NCI-H1092 (cell line): Measurements from ENCODE around the gene MAPK8IP3.

ENCODE experiments used
- DNase-seq: peaks from one replicate; lab custom pipeline; 2025; lab: John Stamatoyannopoulos, UW

MAPK8IP3 gene, protein sequence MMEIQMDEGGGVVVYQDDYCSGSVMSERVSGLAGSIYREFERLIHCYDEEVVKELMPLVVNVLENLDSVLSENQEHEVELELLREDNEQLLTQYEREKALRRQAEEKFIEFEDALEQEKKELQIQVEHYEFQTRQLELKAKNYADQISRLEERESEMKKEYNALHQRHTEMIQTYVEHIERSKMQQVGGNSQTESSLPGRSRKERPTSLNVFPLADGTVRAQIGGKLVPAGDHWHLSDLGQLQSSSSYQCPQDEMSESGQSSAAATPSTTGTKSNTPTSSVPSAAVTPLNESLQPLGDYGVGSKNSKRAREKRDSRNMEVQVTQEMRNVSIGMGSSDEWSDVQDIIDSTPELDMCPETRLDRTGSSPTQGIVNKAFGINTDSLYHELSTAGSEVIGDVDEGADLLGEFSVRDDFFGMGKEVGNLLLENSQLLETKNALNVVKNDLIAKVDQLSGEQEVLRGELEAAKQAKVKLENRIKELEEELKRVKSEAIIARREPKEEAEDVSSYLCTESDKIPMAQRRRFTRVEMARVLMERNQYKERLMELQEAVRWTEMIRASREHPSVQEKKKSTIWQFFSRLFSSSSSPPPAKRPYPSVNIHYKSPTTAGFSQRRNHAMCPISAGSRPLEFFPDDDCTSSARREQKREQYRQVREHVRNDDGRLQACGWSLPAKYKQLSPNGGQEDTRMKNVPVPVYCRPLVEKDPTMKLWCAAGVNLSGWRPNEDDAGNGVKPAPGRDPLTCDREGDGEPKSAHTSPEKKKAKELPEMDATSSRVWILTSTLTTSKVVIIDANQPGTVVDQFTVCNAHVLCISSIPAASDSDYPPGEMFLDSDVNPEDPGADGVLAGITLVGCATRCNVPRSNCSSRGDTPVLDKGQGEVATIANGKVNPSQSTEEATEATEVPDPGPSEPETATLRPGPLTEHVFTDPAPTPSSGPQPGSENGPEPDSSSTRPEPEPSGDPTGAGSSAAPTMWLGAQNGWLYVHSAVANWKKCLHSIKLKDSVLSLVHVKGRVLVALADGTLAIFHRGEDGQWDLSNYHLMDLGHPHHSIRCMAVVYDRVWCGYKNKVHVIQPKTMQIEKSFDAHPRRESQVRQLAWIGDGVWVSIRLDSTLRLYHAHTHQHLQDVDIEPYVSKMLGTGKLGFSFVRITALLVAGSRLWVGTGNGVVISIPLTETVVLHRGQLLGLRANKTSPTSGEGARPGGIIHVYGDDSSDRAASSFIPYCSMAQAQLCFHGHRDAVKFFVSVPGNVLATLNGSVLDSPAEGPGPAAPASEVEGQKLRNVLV (N-terminal part only)

DNA sequence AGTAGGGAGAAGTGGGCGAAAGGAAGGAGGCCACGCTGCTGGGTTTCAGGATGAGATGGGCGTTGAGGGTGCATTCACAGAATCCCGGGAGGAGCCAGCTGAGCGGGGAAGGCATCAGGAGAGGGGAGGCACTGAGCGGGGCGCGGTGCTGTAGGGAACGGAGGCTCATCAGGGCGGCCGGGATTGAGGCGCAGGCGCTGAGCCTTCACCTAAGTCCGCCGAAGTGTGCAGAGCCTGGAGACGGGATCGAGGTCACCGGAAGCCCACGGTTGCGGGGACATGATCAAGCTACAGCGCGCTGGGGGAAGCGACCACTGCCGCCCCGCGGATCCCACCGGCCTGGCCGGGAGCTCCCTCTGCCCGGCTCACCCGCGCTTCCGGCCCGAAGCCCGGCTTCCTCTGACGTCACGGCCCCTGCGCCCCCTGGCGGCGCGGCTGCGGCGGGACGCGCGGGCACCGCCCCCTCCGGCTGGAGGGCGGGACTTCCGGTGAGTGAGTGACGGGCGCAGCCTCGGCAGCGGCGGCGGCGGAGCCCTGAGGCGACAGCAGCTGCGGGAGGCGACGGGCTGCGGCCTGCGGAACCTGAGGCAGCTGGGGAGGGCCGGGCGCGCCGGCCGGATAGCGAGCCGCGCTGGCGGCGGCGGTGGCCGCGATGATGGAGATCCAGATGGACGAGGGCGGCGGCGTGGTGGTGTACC is at the start of gene MAPK8IP3:
Gene MAPK8IP3 (plus strand): TSS at position 508 of the 698 bp plus-strand sequence. CDS start 145 bp downstream, at position 653.
- DNase-seq, result peak; percentile 87

DNA sequence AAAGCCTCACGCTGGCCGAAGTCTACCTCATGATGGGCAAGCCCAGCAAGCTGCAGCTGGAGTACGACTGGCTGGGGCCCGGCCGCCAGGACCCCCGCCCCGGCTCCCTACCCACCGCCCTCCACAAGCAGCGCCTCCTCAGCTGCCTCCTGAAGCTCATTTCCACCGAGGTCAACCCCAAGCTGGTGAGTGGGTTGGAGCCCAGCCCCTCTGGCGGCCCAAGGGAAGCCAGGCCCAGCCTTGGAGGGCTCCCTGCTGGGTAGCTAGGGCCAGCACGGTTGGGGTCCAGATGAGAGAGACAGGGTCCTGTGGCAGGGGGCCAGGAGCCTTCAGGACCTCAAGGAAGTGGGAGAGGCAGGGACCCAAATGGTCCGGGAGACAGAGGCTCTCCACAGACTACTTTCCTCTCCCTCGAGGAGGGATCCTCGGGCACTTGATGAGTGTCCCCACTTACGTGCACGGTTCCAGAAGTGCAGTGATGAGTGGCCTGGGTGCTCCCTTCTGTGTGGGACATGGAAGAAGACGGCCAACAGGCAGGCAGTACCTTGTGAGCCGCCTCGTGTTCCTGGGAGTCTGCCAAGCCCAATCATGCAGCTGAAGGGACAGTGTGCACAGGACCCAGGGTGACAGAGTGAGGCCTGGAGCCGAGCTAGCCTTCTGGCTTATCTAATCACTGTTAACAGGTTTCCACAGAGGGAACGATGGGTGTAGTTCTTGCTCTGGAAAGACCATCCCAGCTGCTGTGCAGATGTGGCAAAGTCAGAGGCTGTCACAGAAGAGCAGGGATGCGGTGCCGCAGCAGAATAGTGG is 49.0 kb upstream of the MAPK8IP3 start:
- no peak for DNase-seq

DNA sequence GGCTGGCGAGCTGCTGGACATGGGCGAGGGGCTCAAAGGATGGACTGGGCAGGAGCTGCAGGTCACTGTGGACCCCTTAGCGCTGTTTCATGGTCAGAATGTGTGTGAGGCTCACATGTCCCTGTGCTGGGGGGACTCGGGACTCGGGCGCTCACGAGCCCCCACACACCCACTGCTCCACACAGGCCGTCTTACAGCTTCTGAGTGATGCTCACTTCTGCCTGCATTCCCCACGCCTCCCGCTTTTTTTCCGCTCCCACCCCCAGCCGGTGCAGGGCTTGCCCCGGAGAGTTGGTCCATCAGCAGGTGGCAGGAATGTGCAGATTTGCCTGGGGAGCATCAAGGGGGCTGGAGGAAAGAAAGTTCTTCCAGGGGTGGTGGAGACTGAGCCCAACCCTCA is 48.2 kb upstream of the MAPK8IP3 start:
- DNase-seq, result no peak

DNA sequence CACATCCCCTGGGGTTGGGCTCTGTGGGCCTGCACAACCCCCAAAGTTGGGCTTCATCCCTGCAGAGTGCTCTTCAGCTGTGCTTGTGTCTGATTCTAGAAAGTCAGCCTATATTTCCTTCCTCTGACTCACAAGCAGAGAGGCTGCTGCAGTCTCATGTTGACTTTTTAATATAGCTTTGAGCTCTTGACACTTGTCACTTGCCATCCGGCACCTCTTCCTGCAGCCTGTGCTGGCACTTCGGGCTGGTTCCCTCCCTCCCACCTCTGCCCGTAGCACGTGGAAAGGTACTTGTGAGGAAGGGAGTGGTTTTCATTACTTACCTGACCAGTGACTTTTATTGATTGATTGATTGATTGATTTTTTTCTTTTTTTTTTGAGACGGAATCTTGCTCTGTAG is 47.0 kb upstream of the MAPK8IP3 start:
- no peak for DNase-seq

DNA sequence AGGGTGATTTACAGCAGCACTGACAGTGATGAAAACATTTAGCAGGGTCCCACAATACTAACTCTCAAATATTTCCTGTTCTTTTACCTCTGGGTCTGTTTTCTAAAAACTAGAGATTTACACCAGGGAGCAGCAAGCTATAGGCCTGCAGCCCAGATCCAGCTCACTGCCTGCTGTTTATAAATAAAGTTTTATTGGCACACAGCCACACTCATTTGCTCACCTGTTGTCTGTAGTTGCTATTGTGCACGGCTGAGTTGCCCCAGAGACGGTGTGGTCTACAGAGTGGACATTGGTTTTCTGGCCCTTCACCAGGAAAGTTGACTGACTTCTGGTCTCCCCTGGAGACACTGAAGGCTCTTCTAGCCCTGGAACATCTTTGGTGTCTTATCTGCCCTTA is 44.2 kb upstream of the MAPK8IP3 start:
- DNase-seq, result no peak

DNA sequence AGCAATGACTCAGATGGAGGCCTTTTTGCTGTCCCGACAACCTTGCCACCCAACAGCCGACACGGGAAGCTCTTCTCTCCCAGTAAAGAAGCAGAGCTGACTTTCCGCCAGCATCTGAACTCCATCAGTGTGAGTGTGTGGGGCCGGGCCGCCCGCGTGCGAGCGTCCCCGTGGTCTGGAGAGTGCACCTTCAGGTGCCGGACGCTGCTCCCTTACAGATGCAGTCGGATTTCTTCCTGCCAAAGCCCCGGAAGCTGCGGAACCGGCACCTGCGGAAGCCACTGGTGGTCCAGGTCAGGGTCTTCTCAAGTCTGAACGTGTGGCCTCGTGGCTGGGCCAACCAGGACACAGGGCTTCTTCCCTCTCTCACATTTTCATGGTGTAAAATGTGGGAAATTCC is 43.5 kb upstream of the MAPK8IP3 start:
- DNase-seq, result no peak

DNA sequence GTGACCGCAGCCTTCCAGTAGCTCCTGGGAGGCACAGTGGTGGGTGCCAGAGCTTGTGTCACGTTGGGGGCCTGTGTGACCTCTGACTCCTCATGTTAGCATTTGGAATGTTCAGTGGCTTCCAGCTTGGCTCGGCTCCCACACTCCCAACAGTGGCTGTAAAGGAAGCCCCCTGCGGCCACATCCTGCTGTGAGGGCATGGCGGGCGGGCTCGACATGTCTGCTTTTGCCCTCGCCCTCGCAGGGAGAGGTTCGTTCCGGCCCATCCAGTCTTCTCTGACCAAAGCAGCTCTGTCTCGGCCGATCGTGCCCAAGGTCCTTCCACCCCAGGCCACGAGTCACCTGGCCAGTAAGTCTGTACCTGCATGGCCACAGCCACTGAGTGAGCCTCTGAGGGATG is 40.2 kb upstream of the MAPK8IP3 start:
- DNase-seq, result no peak

DNA sequence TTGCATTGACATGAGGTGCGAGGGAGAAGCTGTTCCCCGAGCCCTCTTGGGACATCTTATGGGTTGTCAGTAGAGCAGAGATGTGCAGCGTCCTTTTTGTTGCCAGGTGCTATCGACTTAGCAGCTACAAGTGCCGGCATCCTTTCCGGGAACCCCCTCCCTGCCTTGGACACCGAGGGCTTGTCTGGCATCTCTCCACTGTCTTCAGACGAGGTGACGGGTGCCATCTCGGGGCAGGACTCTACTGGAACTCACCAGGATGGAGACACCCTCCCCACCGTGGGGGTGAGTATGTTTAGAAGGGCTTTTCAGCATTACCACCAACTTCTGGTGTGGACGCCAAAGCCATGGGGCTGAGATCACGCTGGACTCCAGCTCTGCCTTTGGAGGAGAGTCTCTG is 39.7 kb upstream of the MAPK8IP3 start:
- no peak for DNase-seq

DNA sequence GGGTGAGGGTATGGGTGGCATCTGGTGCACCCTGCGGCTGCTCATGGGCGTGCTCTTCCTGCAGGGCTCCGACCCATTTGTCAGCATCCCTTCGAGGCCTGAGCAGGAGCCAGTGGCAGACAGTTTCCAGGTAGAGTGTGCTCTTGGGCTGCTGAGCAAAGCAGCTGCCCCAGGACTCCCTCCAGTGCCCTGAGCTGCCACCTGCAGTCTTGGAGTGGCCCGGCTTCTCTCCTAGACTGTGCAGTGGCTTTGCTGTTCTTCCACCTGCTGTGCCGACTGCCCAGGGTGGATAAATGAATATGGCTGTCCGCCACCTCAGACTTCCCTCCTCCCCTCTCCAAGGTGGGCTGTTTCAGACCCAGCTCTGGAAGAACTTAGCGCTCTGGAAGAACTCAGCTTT is 38.7 kb upstream of the MAPK8IP3 start:
- DNase-seq, result no peak

DNA sequence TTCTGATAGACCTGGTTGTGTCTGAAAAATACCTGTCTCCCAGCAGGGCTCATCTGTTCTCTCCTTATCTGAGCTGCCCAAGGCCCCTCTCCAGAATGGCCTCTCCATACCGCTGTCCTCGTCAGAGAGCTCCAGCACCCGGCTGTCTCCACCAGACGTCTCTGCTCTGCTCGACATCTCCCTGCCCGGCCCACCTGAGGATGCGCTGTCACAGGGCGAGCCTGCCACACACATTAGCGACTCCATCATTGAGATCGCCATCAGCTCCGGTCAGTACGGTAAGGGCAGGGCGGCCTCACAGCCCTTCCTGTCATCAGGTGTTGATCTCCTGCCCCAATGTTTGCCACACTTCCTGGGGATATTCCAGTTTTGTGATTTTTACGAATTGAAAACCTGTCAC is 38.1 kb upstream of the MAPK8IP3 start:
- no peak for DNase-seq

DNA sequence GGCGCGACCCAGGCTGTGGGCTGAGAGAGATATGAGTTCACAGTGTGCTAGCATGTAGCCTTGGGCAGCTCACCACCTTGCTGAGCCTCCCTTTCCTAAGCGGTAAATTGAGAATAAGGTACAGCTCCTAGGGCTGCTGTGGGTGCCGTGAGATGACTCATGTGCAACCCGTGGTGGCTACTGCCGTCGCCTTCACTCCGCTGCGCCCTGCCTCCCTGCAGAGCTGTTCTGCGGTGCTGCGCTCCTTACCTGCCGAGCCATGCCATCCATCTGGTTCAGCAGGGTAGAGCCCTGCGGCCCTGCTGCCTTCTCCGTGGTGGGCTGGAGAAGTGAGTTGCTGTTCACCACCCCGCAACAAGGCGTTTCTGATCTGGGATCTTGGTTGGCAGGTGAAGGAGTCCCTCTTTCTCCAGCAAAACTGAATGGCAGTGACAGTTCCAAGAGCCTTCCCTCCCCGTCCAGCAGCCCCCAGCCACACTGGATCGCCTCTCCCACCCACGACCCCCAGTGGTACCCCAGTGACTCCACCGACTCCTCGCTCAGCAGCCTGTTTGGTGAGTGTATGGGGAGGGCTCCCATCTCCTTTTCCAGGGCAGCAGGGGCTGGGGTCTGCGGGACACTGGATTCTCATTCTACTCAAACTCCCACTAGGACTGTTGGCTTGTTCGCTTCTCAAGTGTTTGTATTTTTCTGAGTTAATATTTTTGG is 37.2 kb upstream of the MAPK8IP3 start:
- no peak for DNase-seq

DNA sequence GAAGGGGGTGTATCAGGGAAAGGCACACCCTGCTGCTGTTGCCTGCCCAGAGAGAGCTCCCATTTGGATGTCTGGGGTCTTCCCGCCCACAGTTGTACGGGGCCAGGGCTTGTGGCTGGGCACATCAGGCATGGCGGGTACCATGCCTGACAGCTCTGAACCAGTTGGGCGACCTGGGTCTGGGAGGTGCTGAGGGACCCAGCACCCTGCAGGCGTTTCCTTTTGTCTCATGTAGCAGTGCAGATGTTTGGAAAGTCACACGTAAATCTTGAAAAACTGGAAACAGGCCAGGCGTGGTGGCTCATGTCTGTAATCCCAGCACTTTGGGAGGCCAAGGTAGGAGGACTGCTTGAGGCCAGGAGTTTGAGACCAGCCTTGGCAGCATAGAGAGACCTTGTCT is 36.3 kb upstream of the MAPK8IP3 start:
- no peak for DNase-seq

DNA sequence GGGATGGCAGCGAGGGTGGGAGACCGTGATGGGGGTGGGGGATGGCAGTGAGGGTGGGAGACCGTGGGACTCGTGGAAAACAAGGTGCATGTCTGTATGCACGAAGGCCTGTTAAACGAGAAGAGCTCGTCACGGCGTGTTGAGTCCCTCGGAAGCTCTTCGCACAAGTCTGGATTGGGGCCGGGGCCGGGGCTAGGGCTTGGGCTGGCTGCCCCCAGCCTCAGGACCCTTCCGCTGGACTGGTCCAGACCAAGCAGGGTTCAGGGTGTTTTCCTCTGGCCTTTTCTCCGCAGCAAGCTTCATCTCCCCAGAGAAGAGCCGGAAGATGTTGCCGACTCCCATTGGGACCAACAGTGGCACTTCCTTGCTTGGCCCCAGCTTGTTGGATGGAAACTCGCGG is 35.6 kb upstream of the MAPK8IP3 start:
- no peak for DNase-seq

DNA sequence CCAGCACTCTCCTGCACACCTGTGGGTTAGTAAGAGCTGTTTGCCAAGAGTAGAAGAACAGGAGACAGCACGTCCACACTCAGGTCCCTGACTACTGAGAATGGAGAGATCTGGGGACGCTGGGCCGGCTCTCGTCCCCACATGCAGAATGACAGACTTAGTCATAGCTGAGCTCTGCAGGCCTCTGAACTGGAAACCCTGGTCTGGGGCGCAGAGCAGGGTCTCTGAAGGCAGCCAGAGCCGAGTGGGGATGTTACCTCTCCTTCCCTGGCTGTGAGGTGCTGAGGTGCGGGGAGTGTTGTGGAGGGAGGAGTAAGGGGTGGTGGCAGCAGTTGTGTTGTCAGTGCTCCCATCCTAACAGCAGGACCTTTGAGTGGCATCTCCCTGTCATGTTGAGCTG is 35.1 kb upstream of the MAPK8IP3 start:
- no peak for DNase-seq

DNA sequence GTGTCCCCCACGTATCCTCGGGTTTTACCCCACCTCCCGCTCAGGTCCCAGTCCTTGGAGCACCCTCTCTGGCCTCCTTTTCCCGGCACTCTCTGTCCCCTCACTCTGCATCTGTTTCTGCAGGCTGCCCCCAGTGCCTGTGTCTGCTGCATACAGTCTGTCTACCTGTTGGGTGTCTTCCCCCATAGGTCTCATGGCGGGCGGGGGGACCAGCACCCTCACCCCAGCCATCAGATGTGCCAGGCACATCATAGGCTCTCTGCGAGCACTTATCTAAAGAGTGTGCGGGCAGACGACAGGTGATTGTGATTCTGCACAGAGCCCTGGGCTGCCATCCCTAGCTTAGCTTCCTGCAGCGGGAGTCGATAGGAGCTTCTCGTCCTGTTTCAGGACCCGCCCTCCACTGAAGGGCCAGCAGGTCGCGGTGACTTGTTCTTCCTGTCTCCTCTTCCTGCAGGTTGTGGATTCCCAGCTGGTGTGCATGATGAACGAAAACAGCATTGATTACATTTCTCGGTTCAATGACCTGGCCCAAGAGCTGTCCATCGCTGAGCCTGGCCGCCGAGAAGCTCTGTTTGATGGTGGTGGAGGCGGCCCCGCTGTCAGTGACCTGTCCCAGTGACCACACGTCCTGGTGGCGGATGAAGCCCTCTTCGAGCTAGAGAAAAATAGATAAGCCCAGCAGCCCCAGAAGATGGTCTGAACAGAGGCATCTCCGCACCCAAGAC is 32.4 kb upstream of the MAPK8IP3 start:
- DNase-seq, result no peak

DNA sequence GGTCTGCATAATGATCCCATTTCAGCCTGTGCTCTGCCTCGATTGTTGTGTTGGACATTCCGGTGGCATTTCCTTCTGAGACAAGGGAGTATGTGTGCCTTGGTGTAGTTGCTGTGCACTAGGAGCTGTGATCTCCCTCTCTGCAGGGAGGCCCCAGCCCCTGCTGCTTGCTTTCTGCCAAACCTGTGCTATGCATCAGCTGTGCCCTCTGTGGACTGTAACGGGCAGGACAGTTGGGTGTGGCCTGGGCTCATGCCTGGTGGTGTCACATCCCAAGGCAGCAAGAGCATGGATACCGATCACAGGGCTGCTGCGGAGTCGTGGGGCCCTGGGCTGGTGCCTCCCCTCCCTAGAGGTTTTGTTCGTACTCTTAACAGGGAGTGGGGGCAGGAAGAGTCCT is 31.7 kb upstream of the MAPK8IP3 start:
- DNase-seq, result no peak

DNA sequence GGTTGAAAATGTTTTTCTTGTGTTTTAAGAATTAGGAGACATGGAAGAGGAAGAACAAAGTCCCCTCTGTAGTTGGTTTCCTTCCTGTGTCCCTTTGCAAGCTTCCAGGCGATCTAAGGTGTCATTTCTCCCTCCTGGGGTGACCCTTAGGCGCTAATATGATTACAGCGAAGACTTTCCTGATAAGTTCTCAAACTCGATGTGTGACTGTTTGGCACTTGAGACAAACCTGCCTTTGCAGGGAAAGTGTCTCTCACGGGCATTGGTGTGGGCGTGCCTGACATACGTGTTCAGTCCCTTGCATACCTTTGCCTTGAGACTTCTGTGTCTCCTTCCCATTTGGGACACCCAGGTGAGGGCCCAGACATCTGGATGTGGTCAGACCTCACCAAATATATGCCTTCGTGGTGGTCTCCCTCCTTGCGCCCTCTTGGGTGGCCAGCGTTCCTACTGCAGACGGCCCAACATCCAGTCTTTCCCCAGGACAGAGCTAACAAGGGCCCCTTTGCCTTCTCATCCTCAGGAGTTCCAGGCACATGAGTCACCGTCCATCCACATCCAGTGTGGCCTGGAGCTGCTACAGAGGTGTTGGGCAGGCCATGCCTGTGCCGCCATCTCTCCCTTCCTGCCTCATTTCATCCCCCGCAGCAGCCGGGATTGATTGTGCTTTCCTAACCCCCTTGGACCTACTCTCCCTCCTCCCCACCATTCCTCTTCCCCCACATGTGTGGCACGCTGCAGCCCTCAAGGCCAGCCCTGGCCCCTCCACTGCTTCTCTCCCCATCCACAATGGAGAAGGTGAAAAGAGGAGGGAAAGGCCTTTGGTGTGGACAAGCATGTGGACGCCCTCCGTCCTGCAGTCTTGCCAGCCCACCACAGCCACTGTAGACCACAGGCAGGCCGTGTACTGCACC is 31.0 kb upstream of the MAPK8IP3 start:
- no peak for DNase-seq

DNA sequence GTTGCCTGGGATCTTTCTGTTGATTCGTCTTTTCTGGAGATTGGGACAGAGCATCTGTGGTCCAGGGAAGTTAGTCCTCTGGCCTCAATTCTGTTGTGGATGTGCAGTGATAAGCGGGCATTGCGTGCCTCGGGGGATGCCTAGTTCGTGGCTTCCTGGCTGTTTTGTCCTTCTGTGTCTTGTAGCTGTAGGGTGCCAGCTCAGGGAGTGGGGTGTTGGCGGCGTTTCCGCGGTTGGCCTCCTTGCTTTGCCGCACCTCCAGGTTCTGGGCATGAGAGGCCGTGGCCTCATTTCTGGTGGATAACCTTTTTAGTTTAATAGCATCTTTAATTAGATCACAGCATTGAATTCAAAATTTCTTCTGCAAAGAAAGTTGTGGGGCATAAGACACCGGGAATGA is 29.3 kb upstream of the MAPK8IP3 start:
- DNase-seq, result no peak
